Neural cell (in vitro differentiated cells): ENCODE results near the gene EYS. TPM values are rescaled to one million over a fixed set of nuclear protein-coding genes. Genes with fewer than 3 reads are reported as not detected.

Experiments used
- H2AFZ ChIP-seq: fragments of 200-600, 300-800 bp; sonication (generic), shearing (Covaris generic); 2 replicates; pipeline ENCODE4 v1.6.0; 2014; ENCODE audit warnings: low read depth, mild to moderate bottlenecking, antibody characterized with exemption, low read length, moderate library complexity
- H3F3A ChIP-seq: fragments of 200-600 bp; shearing (Covaris generic); 2 replicates; pipeline ENCODE4 v1.6.1; 2016; ENCODE audit warnings: mild to moderate bottlenecking, moderate library complexity, mixed read lengths, antibody characterized with exemption, low read length; ENCODE audit not compliant: insufficient read depth, poor library complexity, severe bottlenecking
- H3K27ac ChIP-seq: fragments of 200-600, 300-800 bp; sonication (generic), shearing (Covaris generic); 2 replicates; pipeline ENCODE4 v1.5.1; 2014; ENCODE audit warnings: mild to moderate bottlenecking, low read length, moderate library complexity
- H3K27me3 ChIP-seq: fragments of 300-800, 200-600 bp; sonication (generic), shearing (Covaris generic); 2 replicates; pipeline ENCODE4 v1.6.0; 2014; ENCODE audit warnings: mild to moderate bottlenecking, low read depth, low read length, moderate library complexity; ENCODE audit not compliant: insufficient read depth
- H3K36me3 ChIP-seq: fragments of 300-800, 200-600 bp; sonication (generic), shearing (Covaris generic); 2 replicates; pipeline ENCODE4 v1.5.1; 2014; ENCODE audit warnings: mild to moderate bottlenecking, antibody characterized with exemption, low read length, moderate library complexity; ENCODE audit not compliant: insufficient read depth
- H3K4me2 ChIP-seq: fragments of 300-800, 200-600 bp; sonication (generic), shearing (Covaris generic); 2 replicates; pipeline ENCODE4 v1.6.0; 2014; ENCODE audit warnings: mild to moderate bottlenecking, low read length
- H3K4me3 ChIP-seq: fragments of 300-800, 200-600 bp; sonication (generic), shearing (Covaris generic); 2 replicates; pipeline ENCODE4 v1.5.1; 2014; ENCODE audit warnings: mild to moderate bottlenecking, low read length, moderate library complexity
- H3K79me2 ChIP-seq: fragments of 200-600 bp; shearing (Covaris generic); replicated peaks from 2 replicates; pipeline ENCODE4 v1.6.0; 2014; ENCODE audit warnings: mild to moderate bottlenecking, low read length, moderate library complexity; ENCODE audit not compliant: insufficient read depth
- H3K9ac ChIP-seq: fragments of 300-800, 200-600 bp; sonication (generic), shearing (Covaris generic); 2 replicates; pipeline ENCODE4 v1.6.1; 2016; ENCODE audit warnings: mild to moderate bottlenecking, low read length, mixed read lengths
- H3K9me2 ChIP-seq: fragments of 200-600 bp; shearing (Covaris generic); 2 replicates; pipeline ENCODE4 v1.6.1; 2016; ENCODE audit warnings: mild to moderate bottlenecking, low read length, mixed read lengths; ENCODE audit not compliant: insufficient read depth
- H3K9me3 ChIP-seq: fragments of 200-600, 300-800 bp; sonication (generic), shearing (Covaris generic); 2 replicates; pipeline ENCODE4 v1.6.1; 2016; ENCODE audit warnings: mild to moderate bottlenecking, mixed run types, low read length, moderate library complexity, mixed read lengths
- H4K20me1 ChIP-seq: fragments of 200-600 bp; shearing (Covaris generic); 2 replicates; pipeline ENCODE4 v1.6.1; 2016; ENCODE audit warnings: mild to moderate bottlenecking, mixed run types; ENCODE audit not compliant: insufficient read depth
- EP300 ChIP-seq: fragments of 450-650 bp; conservative IDR thresholded peaks from 2 replicates; pipeline ENCODE4 v1.6.1; 2014; ENCODE audit warnings: antibody characterized with exemption, mild to moderate bottlenecking, moderate library complexity; ENCODE audit not compliant: poor library complexity, severe bottlenecking
- EZH2 ChIP-seq: fragments of 200-600, 300-800 bp; shearing (Covaris generic), sonication (generic); IDR thresholded peaks from 2 replicates; pipeline ENCODE4 v1.6.1; 2014; ENCODE audit warnings: antibody characterized with exemption, low read length, borderline replicate concordance, mild to moderate bottlenecking; ENCODE audit not compliant: insufficient read depth, poor library complexity, severe bottlenecking
- MXI1 ChIP-seq: fragments of 450-650 bp; conservative IDR thresholded peaks from 2 replicates; pipeline ENCODE4 v1.6.1; 2014; ENCODE audit warnings: antibody characterized with exemption, mild to moderate bottlenecking; ENCODE audit not compliant: poor library complexity, severe bottlenecking
- POLR2AphosphoS5 ChIP-seq: IDR thresholded peaks from 2 replicates; pipeline ENCODE4 v1.6.1; 2012
- RAD21 ChIP-seq: fragments of 450-650 bp; conservative IDR thresholded peaks from 2 replicates; pipeline ENCODE4 v1.6.1; 2014; ENCODE audit warnings: antibody characterized with exemption, mild to moderate bottlenecking, moderate library complexity
- SMC3 ChIP-seq: fragments of 450-650 bp; conservative IDR thresholded peaks from 2 replicates; pipeline ENCODE4 v1.6.1; 2014; ENCODE audit warnings: antibody characterized with exemption, mild to moderate bottlenecking, moderate library complexity; ENCODE audit not compliant: poor library complexity
- TAF1 ChIP-seq: IDR thresholded peaks from 2 replicates; pipeline ENCODE4 v1.6.1; 2012; ENCODE audit warnings: low read depth
- polyA plus RNA-seq: library from polyadenylated mRNA; depleted of rRNA; stranded (reverse); fragments of >200 nt; gene quantifications from 2 replicates; pipeline ENCODE4 v1.2.3, GENCODE V29; 2014
- TF ChIP-seq, protein P1 (sequence below): IDR thresholded peaks from 2 replicates; pipeline ENCODE4 v1.6.1; 2012; ENCODE audit warnings: borderline replicate concordance
- TF ChIP-seq, protein P2 (sequence below): fragments of 450-650 bp; IDR thresholded peaks from 2 replicates; pipeline ENCODE4 v1.5.1; 2014; ENCODE audit warnings: antibody characterized with exemption, mild to moderate bottlenecking, moderate library complexity; ENCODE audit not compliant: poor library complexity, severe bottlenecking

Gene EYS
- polyA plus RNA-seq, 1 donor from 2014 or later: 0.38 TPM

DNA sequence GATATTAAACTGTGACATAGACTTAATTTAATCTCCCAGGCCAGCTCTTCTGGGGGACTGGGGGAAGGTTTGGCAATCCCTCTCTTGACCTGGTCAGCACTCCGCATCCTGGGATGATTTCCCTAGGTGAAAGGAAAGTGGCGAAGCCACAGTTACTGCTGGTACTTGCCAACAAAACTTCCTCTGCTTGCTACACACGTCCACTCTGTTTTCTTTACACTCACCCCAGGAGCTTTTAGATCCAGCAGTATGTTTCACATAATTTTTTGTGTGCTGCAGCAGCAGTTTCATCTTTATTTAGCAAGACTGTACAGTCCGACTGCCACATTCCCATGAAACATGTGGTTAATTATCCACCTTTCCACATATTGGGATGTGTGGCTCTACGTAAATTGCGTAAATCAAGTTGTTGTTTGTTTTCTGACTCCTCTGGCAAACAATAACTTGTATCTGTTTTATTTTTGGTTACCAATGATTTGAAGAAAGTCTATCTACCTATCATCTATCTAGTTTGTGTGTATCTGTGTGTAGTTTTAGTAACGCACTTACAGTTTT, 1787.4 kb downstream of the EYS start:
- TF ChIP-seq, protein P1, sequence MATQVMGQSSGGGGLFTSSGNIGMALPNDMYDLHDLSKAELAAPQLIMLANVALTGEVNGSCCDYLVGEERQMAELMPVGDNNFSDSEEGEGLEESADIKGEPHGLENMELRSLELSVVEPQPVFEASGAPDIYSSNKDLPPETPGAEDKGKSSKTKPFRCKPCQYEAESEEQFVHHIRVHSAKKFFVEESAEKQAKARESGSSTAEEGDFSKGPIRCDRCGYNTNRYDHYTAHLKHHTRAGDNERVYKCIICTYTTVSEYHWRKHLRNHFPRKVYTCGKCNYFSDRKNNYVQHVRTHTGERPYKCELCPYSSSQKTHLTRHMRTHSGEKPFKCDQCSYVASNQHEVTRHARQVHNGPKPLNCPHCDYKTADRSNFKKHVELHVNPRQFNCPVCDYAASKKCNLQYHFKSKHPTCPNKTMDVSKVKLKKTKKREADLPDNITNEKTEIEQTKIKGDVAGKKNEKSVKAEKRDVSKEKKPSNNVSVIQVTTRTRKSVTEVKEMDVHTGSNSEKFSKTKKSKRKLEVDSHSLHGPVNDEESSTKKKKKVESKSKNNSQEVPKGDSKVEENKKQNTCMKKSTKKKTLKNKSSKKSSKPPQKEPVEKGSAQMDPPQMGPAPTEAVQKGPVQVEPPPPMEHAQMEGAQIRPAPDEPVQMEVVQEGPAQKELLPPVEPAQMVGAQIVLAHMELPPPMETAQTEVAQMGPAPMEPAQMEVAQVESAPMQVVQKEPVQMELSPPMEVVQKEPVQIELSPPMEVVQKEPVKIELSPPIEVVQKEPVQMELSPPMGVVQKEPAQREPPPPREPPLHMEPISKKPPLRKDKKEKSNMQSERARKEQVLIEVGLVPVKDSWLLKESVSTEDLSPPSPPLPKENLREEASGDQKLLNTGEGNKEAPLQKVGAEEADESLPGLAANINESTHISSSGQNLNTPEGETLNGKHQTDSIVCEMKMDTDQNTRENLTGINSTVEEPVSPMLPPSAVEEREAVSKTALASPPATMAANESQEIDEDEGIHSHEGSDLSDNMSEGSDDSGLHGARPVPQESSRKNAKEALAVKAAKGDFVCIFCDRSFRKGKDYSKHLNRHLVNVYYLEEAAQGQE: no peak
- TF ChIP-seq EZH2: no peak
- no peak for TF ChIP-seq RAD21
- TF ChIP-seq, protein P2, sequence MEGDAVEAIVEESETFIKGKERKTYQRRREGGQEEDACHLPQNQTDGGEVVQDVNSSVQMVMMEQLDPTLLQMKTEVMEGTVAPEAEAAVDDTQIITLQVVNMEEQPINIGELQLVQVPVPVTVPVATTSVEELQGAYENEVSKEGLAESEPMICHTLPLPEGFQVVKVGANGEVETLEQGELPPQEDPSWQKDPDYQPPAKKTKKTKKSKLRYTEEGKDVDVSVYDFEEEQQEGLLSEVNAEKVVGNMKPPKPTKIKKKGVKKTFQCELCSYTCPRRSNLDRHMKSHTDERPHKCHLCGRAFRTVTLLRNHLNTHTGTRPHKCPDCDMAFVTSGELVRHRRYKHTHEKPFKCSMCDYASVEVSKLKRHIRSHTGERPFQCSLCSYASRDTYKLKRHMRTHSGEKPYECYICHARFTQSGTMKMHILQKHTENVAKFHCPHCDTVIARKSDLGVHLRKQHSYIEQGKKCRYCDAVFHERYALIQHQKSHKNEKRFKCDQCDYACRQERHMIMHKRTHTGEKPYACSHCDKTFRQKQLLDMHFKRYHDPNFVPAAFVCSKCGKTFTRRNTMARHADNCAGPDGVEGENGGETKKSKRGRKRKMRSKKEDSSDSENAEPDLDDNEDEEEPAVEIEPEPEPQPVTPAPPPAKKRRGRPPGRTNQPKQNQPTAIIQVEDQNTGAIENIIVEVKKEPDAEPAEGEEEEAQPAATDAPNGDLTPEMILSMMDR: no peak
- TF ChIP-seq MXI1: no peak
- no peak for TF ChIP-seq TAF1
- TF ChIP-seq SMC3: no peak
- TF ChIP-seq POLR2AphosphoS5: no peak
- no peak for TF ChIP-seq EP300
- Histone ChIP-seq H3K9me2 (no peaks in the 10 kb centered on the region), H3K27ac (no peak overlapping the region), H2AFZ (no peak overlapping the region), H3K9me3 (no peaks in the 10 kb centered on the region), H3K36me3 (no peaks in the 10 kb centered on the region), H3K79me2 (no peaks in the 10 kb centered on the region), H3K4me3 (no peak overlapping the region), H4K20me1 (no peaks in the 10 kb centered on the region), H3F3A (no peaks in the 10 kb centered on the region), H3K4me2 (no peak overlapping the region), H3K9ac (no peak overlapping the region), H3K27me3 (no peaks in the 10 kb centered on the region)

DNA sequence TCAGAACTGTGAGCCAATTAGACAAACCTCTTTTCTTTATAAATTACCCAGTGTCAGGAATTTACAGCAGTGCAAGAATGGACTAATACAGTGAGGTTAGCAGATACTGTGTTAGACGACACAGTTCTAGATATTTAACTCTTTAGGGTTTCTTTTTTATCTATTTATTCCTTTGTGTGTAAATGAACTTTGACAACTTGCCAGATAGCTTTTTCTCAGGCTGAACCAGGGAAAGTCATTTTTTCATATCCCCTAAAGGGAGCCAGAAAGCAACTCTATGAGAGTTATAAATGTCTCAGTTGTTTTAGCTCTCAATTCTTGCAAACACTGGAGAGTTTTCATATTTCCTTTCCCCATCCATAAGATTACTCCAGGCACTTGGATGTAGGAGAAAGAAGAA, 1794.1 kb downstream of the EYS start:
- TF ChIP-seq MXI1 (no peak), EZH2 (no peak), SMC3 (no peak), EP300 (no peak), TAF1 (no peak), POLR2AphosphoS5 (no peak), RAD21 (no peak)
- TF ChIP-seq, protein P2: no peak
- TF ChIP-seq, protein P1: no peak

More for the DNA sequence above, 1794.1 kb downstream of the EYS start:
- no peaks in the 10 kb centered on the region for H3K9me3 ChIP-seq
- H3K4me2 ChIP-seq: no peak overlapping the region
- no peak overlapping the region for H3K27ac ChIP-seq
- H2AFZ ChIP-seq: no peak overlapping the region
- H3K36me3 ChIP-seq: no peaks in the 10 kb centered on the region
- H3K4me3 ChIP-seq: no peak overlapping the region
- H3F3A ChIP-seq: no peaks in the 10 kb centered on the region
- H4K20me1 ChIP-seq: no peaks in the 10 kb centered on the region
- no peaks in the 10 kb centered on the region for H3K27me3 ChIP-seq
- no peaks in the 10 kb centered on the region for H3K9me2 ChIP-seq
- no peak overlapping the region for H3K9ac ChIP-seq
- H3K79me2 ChIP-seq: no peaks in the 10 kb centered on the region
